HTERT RPE-1 (cell line): ENCODE measurements around the gene CD8A.

Experiments used
- in situ Hi-C: fragments of 300-500 bp; cut with MboI; formaldehyde crosslinking; loops from 4 replicates; pipeline ENCODE4 v1.14.3; 2020; ENCODE audit warnings: low sequenced_read_pairs

Gene CD8A

GRCh38 chr2:86781363-86781762 lies 9.3 kb downstream of the CD8A start:
- in situ Hi-C loops, result no loop called here

GRCh38 chr2:86779971-86780370 lies 10.7 kb downstream of the CD8A start:
- in situ Hi-C loops, result no loop called here

DNA sequence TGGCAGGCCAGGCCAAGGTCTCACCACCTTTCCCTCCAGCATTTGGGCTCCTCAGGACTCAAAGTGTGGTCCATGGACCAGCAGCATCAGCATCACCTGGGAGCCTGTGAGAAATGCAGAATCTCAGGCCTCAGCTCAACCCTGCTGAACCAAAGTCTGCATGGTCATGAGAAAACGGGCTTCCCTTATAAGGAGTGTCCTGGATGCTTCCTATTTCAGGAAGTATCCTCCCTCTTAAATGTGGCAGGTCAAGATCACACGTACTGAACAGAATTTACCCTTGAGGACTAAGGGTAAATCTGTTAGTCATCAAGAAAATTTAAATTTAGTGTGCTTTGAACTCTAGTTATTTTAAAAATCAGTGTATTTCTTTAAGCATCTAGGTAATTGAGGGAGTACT lies 11.8 kb downstream of the CD8A start:
- in situ Hi-C loops, result no loop called here

- in situ Hi-C loops, result no loop called here
Measured at GRCh38 chr2:86776532-86776931, 14.2 kb downstream of the CD8A start.

GRCh38 chr2:86775338-86775737 lies 15.4 kb downstream of the CD8A start:
- in situ Hi-C loops, result no loop called here

GRCh38 chr2:86774862-86775261 lies 15.9 kb downstream of the CD8A start:
- in situ Hi-C loops, result no loop called here

DNA sequence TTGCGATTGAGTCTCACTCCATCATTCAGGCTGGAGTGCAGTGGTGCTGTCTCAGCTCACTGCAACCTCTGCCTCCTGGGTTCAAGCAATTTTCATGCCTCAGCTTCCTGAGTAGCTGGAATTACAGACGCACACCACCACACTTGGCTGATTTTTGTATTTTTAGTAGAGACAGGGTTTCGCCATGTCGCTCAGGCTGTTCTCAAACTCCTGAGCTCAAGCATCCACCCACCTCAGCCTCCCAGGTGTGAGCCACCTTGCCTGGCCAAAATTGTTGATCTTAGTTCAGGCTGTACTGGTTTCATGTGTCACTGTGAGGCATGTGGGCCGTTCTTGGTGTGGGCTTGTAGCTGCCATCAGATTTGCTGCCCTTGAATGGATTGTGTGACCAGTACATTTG lies 18.1 kb downstream of the CD8A start:
- in situ Hi-C loops, result no loop called here

- in situ Hi-C loops, result no loop called here
Measured at GRCh38 chr2:86770816-86771301, 19.9 kb downstream of the CD8A start.

GRCh38 chr2:86769838-86770237 lies 20.9 kb downstream of the CD8A start:
- in situ Hi-C loops, result no loop called here

DNA sequence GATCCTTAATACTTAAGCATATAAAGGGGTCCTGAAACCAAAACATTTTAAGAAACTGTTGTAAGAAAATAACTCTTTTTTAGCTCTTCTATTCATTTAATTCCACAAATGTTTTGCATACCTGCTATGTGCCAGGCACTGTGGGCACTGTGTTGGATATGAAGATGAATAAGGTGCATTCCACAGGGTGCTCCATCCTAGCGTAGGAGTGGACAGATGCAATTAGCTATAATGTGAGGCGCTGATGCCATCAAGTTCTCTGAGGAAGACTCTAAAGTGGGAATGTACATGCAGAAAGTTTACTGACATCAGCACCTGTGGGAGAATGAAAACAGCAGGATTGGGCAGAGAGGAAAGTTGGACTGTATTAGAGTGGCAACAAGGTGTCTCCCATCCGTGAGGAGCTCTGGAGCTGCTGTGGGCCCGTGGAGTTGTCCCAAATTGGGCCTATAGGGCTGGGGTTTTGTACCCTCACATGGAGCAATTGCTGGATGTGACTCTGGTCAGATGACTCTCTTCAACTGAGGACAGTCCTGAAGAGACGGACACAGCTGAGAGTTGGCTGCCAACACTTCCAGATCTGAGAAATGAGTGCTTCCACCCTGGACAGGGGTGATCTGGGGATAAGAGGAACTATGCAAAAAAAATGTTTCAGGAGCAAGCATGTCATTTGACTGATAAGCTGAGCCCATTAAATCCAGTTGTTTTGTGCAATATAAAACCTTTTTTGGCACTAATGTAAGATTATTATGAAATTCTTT lies 22.3 kb downstream of the CD8A start:
- in situ Hi-C loops, result no loop called here

GRCh38 chr2:86765310-86765695 lies 25.4 kb downstream of the CD8A start:
- in situ Hi-C loops, result no loop called here

DNA sequence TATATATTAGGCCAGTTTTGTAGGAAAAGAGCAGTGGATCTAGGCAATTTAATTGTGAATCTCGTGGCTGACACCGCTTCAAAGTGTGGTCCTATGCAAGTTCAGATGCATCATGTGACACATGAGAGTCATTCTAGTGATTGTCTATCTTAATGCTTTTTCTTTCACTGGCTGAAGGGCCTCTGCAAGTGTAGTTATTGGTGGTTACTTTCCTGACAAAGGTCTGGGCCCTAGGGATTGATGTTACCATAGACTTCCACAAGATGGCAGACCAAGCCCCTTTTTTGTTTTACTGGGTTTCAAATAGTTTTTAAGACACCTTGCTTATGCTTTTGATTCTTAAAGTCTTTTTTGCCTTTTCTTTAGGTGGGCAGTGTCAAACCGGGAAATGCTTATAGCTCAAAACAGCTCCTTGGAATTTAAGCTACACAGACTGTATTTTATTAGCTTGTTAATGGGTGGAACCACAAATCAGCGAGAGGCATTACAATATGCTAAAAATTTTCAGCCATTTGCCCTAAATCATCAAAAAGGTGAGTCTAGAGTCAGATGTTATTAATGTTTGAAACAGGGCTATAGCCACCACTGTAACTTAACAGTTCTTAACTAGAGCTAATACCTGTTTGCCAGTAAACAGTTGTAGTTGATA lies 25.9 kb downstream of the CD8A start:
- in situ Hi-C loops, result no loop called here

- in situ Hi-C loops, result no loop called here
Measured at GRCh38 chr2:86760371-86760770, 30.3 kb downstream of the CD8A start.

DNA sequence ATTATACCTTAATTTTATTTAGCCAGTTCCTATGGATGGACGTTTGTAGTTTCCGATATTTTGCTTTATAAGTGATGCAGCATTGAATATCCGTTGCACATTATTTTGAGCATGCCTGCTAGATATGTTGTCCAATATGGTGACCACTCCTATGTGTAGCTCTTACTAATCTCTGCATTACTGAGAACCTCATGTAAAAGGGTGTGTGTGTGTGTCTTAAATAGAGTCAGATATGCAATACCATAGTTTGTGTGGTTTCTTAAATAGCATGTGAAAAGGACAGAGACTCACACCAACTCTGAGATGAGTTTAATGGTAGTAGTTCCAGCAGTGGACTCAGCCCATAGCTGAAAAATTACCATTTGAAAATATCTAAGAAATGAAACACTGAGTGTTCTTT lies 32.3 kb downstream of the CD8A start:
- in situ Hi-C loops, result no loop called here

- in situ Hi-C loops, result no loop called here
Measured at GRCh38 chr2:86753606-86754005, 37.1 kb downstream of the CD8A start.

GRCh38 chr2:86752934-86753333 lies 37.8 kb downstream of the CD8A start:
- in situ Hi-C loops, result no loop called here

DNA sequence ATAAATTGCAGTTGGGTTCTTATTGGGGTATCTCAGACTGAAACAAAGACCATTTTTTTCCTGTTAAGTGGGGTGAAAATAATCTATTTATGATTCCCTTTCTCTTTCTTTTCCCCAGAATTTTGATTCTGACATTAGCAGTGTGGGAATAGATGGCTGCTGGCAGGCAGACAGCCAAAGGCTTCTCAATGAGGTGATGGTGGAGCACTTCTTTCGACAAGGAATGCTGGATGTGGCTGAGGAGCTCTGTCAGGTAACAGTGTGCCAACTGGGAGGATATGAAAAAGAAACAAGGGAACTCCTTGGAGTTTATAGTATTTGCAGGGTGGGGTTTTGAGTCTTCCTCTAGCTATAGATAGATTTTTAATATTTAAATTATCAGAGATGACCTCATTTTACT lies 38.9 kb downstream of the CD8A start:
- in situ Hi-C loops, result no loop called here

DNA sequence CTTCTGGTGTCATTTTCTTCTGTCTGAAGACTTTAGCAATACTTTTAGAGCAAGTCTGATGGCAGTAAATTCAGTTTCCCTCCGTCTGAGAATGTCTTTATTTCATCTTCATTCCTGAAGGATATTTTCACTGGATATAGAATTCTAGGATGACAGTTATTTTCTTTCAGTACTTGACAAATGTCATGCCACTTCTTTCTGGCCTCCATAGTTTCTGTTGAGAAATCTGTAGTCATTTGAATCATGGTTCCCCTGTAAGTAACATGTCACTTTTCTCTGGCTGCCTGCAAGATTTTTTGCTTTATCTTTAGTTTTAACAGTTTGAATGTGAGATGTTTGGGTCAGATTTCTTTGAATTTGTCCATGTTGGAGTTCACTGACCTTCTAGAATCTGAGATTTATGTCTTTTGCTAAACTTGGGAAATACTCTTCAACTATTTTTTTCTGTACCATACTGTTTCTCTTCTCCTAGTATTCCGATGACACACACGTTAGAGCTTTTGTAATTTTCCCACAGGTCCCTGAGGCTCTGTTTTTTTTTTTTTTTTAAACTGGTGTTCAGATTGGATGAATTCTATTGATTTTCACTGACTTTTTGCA lies 40.4 kb downstream of the CD8A start:
- in situ Hi-C loops, result no loop called here

- in situ Hi-C loops, result no loop called here
Measured at GRCh38 chr2:86747711-86748639, 42.7 kb downstream of the CD8A start.

DNA sequence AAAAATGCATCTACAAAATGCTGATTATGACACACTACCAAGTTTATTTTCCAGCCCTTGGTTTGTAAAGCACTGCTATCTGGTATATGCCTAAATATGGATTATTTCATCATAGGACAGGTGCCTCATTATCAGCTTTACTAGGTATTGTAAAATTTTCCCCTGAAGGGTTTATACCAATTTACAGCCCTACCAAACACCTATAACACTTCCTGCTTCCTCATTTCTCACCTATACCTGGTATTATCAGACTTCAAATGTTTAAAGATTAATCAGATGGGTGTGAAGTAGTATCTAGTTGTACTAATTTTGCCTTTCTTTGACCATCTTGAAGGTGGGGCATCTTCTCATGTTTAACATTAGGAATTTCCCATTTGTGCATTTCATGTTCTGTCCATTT lies 43.8 kb downstream of the CD8A start:
- in situ Hi-C loops, result no loop called here

DNA sequence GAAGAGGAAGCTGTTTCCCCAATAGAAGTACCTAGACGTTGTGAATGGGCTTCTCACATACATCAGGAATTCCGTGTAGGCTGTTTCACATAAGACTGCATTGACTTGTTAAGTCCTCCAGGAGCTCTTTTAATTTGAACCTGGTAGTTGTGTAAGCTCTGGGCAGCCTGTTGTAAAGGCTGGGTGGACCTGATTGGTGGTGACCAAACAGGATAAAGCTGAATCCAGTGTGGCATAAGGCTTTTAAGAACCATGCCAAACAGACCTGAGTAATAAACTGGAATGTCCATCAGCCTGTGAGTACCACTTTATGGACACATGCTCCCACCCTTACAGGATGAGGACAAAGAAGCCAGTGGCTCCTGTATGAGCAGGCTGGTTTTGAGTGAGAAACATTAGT lies 46.6 kb downstream of the CD8A start:
- in situ Hi-C loops, result no loop called here
